Activated T-cell treated with anti-CD3 and anti-CD28 coated beads, Interleukin-2, amount 50 U/mL, for 48 hours (primary cell): ENCODE data around the gene YES1.
A peak's percentile ranks its signal among the peaks of the same experiment; 100 is the strongest.

Source experiments
- DNase-seq, 2 experiments: peaks; one replicate each; pipeline ENCODE4 v3.0.0-alpha.2; 2020

YES1 gene

DNA sequence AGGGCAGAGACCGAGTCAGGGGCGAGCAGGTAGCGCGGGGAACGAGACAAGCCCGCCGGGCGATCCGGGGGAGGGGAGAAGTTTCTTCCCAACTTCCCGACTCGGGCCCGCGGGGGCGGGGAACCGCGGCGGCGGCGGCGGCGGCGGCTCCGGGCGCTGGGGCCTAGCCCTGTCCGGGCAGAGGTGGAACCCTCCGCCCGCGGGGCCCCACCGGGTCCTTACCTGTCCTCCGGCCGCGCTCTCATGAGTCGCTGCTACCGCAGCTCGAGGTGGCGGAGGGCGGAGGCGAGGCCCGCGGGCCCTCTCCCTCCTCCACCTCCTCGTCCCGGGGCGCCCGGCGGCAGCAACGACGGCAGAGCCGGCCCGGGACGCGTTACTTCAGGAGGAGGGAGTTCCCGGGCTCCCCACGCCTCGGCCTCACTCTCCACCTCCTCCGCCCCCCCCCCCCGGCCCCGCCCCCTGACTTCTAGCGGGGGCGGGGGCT is at the start of gene YES1:
TSS of gene YES1 (minus strand) at position 351 of the 484 bp plus-strand sequence. CDS start 55,415 bp downstream, outside the sequence.
- DNase-seq, result no peak

- no peak for DNase-seq
These were observed 45.9 kb upstream of the YES1 start for GRCh38 chr18:857986-858385.

DNA sequence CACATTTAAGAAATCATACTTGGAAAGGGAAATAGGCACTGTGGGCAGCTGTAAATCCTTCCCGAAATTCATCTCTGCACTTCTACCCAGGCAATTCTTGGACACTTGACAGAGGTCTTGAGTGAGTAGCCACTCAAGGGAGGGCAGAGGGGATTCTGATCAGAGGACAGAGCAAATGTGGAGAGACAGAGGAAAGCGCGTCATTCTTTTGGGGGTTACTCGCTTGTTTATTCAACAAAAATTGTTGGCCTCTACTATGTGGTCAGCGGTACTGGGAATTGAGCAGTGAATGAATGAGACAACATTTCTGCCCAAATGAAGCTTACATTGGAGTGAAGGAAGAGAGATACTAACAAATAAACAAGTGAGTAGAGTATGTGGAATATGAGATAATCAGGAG is 41.4 kb upstream of the YES1 start:
- no peak for DNase-seq

DNA sequence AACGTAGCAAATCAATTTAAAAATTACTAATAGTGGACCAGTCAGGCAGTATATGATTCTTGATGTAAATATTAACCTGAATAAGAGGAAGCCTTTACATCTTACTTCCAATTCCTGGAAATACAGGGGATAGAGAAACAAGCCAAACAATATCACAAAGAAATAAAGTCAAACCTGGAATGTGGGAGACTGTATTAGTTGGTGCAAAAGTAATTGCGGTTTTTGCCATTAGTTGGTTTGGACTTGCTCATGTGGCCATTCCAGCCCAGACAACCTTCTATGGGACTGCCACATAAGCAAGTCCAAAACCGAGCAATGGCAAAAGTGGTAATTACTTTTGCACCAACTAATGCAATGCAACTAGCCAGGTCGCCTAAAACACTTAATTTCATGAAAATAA is 38.9 kb upstream of the YES1 start:
- no peak for DNase-seq

- no peak for DNase-seq
These were observed 37.0 kb upstream of the YES1 start for GRCh38 chr18:849021-849420.

- DNase-seq, result no peak
These were observed 36.2 kb upstream of the YES1 start for GRCh38 chr18:848062-848861.

DNA sequence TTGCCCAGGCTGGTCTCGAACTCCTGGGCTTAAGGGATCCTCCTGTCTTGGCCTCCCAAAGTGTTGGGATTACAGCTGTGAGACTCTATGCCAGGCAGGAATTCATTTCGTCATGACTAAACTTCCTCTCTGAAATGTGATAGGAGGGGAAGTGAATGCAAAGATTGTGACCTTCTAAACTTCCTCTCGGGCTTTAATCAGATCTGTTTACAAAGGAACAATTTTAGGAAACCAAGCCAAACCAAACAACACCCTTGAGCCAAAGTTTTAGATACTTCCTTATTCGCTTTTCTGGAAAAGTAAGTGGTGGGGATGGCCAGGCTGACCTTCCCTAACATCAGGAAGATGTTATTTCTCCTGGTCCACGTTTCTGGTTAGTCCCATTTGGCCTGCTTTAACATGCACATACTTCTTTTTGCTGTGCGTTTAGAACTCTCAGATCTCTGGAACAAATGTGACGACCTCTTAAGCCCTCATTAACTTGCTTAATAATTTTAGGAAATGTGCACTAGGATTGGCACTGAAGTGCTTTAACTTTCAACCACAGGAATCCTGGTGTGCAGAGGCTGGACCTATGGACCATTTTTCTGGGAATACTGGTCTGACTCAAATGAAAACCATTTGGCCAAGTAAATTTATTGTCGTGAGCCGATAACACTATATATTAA is 33.2 kb upstream of the YES1 start:
- no peak for DNase-seq

DNA sequence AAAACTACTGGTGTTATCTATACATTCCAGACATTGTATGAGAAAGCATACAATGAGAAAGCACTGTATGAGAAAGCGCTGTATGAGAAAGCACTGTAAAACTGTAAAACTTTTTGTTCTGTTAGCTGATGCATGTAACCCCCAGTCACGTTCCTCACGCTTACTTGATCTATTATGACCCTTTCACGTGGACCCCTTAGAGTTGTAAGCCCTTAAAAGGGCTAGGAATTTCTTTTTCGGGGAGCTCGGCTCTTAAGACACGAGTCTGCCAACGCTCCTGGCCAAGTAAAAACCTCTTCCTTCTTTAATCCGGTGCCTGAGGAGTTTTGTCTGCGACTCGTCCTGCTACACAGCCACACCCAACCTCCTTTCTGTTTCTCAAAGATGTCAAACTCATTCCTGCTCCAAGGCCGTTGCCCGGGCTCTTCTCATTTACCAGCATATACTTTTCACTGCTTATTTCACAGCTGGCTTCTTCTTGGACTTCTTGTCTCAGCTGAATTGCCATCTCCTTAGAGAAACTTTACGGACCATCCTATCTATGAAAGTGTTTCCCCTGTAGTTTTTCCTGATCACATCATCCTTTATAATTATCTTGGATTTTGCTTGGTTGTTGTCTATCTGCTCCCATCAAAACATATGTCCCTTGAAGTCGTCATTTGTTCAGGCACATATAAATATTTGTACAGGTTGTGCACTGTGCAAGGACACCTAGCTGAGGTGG is 29.8 kb upstream of the YES1 start:
- no peak for DNase-seq

GRCh38 chr18:840516-840915 is 28.5 kb upstream of the YES1 start:
- DNase-seq, result no peak

DNA sequence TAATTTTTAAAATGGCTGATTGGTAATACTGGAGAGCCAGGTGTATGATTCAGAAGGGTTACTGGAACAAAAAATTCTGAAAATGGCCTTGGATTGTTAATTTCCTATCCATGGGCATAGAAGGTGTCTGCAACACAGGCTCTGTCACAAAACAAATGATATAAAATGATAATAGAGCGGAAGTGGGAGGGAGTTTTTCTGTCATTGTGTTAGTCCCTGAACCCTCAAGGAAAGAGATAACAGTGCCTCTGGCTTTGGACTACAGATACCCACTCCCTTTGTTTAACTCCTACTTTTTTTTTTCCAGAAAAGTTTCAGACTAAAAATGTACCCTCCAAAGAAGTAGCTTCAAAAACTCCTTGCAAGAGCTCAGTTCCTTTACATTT is 28.0 kb upstream of the YES1 start:
- DNase-seq, result no peak

DNA sequence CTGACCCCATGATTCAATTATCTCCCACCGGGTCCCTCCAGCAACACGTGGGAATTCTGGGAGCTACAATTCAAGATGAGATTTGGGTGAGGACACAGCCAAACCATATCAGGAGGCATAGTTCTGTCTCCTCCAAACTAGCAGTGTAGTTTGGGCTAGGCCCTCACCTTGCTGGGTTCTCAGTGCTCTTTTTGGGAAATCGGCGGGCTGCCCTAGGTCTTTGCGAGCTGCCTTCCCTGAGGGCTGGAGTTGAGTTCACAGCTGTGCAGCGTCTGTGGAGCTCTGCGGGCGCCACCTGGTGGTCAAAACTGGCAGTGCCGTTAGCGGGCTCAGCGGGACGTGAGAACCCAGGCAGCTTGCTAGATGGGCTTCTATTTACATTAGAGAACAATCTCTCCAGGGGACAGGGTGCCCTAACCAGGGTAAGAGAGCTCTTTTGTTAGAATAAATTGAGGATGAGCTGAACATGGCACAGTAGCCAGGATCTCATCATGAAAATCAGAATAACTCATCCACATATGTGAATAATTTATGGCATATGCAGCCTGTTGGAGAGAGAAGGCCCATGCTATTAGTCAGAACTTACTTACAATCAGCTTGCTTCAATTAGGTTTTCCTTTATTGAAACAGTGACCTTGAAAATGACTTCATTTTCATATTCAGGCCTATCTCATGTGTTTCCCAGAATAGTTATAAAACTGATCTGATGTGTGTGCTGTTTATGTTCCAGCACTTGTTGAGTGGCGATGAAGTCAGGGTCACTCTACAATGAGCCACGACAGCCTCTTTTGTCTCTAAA is 27.4 kb upstream of the YES1 start:
- peak; percentile 93 to 94 for DNase-seq

DNA sequence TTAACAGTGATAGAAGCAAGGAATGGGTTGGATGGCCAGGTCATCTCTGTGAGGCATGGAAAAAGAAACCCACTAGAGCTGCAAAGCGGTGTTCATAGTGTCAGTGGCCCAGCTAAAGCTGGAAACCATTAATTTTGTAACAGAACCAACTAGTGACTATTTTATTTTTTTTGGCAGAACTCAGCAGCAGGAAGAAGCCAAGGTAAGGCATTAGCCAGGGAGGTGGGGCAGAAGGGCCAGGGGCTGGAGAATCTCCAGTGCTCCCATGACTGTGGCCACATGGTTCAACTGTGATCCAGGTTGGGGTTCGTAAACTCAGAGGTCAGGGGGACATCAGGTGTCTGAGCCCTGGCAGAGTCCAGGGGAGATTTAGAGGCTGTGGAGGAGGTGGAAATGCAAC is 25.9 kb upstream of the YES1 start:
- DNase-seq, result no peak

- DNase-seq, result no peak
These were observed 22.2 kb upstream of the YES1 start for GRCh38 chr18:834082-834720.

DNA sequence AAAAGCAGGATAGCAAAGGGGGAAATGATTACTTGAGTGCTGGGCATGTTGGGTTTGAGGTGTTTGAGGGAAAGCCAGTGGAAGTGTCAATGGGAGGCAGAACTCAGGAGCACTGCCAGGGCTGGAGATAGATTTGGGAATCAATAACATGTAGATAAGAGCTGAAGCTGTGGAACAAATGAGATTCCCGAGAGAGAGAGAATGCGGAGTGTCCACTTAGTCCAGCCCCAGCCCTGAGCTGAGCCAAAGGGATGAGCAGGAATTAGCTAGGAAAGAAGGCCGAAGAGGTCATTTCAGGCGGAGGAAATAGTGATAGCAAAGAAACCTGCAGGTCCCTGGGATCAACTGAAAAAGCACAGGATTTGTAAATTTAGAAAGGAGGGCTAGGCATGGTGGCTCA is 21.2 kb upstream of the YES1 start:
- no peak for DNase-seq

GRCh38 chr18:832085-832681 is 20.1 kb upstream of the YES1 start:
- peak in 1 of 2 experiments; percentile 40 for DNase-seq

- DNase-seq, result peak in 1 of 2 experiments; percentile 25
These were observed 18.4 kb upstream of the YES1 start for GRCh38 chr18:830315-830901.

DNA sequence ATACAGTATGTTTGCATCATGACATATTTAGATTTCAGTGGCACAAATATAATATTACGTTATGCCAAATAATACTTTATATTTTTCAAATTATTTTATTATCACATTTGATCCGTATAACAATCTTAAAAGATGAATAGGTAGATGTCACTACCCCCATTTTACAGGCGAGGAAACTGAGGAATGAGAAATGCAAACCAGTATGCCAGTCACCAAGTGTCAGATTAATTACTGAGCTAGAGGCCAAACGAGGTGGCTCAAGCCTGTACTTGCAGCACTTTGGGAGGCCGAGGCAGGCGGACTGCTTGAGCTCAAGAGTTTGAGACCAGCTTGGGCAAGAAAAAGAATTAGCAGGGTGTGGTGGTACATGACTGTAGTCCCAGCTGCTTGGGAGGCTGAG is 17.4 kb upstream of the YES1 start:
- no peak for DNase-seq

- no peak for DNase-seq
These were observed 15.1 kb upstream of the YES1 start for GRCh38 chr18:827093-827677.

GRCh38 chr18:825891-826585 is 14.0 kb upstream of the YES1 start:
- no peak for DNase-seq

DNA sequence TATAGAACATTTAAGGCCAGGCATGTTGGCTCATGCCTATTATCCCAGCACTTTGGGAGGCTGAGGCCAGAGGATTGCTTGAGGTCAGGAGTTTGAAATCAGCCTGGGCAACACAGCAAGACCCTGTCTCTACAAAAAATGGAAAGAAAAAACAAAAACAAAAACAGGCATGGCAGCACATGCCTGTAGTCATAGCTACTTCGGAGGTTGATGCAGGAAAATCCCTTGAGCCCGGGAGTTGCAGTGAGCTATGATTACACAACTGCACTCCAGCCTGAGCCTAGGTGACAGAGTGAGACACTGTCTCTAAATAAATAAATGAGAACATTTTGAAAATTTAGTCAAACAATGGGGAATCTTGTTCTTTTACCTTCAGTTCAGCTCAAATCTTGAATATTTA is 12.1 kb upstream of the YES1 start:
- DNase-seq, result no peak
